GM18499 (cell line): Measurements from ENCODE around the gene TMEM231.
A peak's percentile ranks its signal among the peaks of the same experiment; 100 is the strongest.
"Not testable (repeated sequence)": the region's sequence is repeated elsewhere in the genome, so short reads cannot be mapped to it uniquely, and the experiment has no call there.

Experiments
- ATAC-seq: cut with Tn5 transposase; IDR thresholded peaks from one replicate; pipeline ENCODE4 v1.9.1; 2021; ENCODE audit warnings: moderate number of reproducible peaks; ENCODE audit not compliant: insufficient read depth, unreplicated experiment

Gene TMEM231, protein sequence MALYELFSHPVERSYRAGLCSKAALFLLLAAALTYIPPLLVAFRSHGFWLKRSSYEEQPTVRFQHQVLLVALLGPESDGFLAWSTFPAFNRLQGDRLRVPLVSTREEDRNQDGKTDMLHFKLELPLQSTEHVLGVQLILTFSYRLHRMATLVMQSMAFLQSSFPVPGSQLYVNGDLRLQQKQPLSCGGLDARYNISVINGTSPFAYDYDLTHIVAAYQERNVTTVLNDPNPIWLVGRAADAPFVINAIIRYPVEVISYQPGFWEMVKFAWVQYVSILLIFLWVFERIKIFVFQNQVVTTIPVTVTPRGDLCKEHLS

DNA sequence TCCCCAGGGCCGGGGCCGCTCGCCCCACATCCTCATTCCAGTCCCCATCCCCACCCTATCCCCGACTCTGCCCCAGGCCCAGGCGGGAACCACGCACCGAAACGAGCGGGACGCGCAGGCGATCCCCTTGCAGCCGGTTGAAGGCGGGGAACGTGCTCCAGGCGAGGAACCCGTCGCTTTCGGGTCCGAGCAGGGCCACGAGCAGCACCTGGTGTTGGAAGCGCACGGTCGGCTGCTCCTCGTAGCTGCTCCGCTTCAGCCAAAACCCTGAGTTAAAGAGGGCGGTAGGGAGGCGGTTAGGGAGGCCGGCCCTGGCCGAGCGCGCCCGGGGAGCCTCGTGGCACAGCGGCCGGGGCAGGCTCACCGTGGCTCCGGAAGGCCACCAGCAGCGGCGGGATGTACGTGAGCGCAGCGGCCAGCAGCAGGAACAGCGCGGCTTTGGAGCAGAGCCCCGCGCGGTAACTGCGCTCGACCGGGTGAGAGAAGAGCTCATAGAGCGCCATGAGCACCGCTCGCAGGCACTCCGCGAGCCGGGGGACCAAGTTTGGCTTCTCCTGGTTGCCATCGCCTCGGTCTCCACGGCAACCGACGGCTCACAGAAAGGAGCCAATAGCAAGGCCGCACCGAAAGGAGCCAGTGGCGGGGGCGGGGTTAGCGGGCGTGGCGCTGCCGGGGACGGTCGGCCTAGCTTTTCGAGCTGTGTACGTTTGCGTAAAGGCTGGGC, at the start of gene TMEM231:
Gene TMEM231 (minus strand): TSS at position 546 of the 724 bp plus-strand sequence. CDS start 43 bp downstream, at position 503.
- peak; percentile 93 for ATAC-seq

DNA sequence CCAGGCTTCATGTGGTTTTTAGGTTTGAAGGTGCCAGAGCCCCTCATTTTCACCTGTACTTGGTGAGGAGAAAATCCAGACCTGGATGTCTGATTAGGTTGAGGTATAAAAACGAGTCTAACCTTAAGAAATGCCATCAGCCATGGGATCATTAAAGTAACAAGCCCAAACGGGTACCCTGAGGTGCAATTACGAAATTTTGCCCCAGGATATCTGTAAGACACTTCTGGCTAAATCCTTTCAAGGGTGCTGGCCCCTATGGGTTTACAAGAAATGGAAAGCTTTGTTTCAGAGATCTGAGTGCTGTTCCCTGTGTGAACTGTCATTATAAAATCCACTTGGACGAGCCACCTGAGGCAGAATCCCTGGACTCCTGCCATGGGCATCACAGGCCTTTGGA, 47.2 kb upstream of the TMEM231 start:
- no peak for ATAC-seq

- ATAC-seq = no peak
Measured at GRCh38 chr16:75599452-75600277, 43.6 kb upstream of the TMEM231 start.

- no peak for ATAC-seq
Measured at GRCh38 chr16:75593825-75594820, 38.1 kb upstream of the TMEM231 start.

- no peak for ATAC-seq
Measured at GRCh38 chr16:75593308-75593707, 37.3 kb upstream of the TMEM231 start.

DNA sequence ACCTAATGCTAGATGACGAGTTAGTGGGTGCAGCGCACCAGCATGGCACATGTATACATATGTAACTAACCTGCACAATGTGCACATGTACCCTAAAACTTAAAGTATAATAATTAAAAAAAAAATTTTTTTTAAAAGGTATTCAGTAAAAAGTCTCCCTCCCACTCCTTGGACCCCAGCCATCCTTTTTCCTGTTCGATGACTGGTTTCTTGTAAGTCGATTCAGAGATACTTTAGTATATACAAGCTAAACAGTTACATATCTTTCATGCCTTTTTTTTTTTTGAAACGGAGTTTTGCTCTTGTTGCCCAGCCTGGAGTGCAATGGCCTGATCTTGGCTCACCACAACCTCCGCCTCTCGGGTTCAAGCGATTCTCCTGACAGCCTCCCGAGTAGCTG, 35.9 kb upstream of the TMEM231 start:
- ATAC-seq = not testable (repeated sequence)

DNA sequence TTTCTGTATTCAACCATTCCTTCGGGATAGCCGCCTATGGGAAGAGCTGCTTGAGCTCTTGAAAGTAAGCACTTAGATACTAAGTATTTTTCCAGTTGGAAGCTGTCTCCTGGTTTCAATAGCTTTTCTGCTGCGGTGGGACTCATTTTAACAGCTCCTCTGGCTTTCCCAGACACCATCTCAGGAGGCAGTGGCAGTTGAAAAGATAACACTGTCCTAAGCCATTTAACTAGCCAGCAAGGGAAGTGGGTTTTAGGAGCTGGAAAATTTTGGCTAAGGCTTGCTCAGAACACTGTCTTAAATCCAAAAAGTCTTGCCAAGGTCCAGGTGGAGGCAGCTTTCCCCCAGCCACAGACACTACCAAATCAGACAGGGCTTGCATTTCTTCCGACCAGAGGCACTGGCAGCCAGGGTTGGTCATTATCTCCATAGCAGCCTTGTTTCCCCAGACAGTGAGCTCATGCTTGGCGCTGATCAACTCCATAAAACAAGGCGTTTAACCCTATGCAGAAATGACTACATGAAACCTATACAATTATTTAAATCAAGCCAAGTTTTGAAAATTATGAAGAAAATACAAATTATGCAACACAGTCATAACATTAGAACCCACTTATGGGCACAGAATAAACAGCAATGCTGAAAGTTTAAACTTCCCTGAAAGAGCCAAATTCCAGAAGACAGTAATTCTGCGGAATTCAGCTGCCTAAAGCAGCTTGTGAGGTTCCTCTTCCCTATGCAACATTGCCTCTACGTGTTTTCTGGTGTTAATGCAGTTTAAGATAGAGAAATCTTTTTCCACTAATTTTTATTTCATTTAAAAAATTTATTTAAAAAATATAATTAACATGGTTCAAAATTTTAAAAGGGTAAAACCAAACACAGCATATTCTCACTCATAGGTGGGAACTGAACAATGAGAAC, 35.1 kb upstream of the TMEM231 start:
- no peak for ATAC-seq

GRCh38 chr16:75589306-75589705, 33.3 kb upstream of the TMEM231 start:
- ATAC-seq = no peak

GRCh38 chr16:75588716-75589115, 32.7 kb upstream of the TMEM231 start:
- ATAC-seq = no peak

DNA sequence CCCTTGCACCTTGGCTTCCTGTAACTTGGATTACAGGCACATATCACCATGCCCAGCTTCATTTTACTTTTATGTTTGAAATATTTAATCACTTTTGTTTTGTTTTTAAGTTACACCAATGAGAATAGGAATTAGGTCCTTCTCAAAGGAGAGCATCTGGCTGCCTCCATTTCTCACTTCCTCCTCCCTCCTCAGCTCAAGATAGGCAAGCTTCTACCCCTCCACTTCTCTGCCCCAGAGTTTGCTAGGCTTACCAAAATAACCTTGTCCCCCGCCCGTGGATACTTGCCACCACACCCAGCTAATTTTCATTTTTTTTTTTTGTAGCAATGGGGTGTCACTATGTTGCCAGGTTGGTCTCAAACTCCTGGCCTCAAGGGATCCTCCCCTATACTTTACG, 28.1 kb upstream of the TMEM231 start:
- no peak for ATAC-seq

DNA sequence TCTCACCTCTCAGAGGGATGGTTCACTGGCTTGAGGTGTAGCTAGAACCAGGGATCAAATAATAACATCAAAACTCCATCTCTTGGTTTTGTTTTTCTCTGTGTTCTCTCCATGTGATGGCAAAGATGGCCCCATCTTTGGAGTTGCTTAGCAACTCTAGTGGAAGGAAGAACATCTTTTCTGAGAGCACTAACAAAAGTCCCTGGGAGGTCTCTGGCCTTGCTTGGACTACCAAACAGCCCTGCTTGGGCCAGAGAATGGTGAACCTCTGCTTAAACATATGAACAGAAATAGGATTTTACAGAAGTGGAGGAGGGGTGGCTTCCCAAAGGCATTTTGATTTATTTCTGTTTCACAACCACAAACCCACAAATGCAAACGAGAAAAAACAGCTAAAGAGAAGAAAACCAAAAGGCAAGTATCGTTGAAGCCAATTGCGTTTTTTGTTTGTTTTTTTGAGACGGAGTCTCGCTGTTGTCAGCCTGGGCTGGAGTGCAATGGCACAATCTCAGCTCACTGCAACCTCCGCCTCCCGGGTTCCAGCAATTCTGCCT, 23.3 kb upstream of the TMEM231 start:
- no peak for ATAC-seq

GRCh38 chr16:75578725-75579124, 22.7 kb upstream of the TMEM231 start:
- no peak for ATAC-seq

GRCh38 chr16:75578212-75578611, 22.2 kb upstream of the TMEM231 start:
- no peak for ATAC-seq

DNA sequence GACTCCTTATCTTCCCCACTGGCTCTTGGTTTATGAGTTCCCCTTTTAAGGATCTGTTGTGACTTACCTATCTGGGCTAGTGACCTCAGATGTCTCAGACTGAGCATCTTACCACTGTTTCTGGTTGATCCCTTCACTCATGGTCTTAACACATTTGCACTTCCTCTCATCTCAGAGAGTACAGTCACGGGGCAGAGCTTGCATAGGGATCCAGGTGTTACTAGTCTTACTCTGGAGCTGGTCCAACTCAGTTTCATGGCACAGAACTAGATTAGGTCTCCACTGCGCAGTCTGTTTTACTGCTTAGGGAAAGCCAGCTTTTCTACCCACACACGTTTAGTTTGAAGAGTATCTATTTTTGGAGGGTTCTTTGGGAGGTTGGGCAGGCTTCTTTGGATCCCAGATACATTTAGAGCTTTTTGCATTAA, 20.3 kb upstream of the TMEM231 start:
- peak; percentile 39 for ATAC-seq

DNA sequence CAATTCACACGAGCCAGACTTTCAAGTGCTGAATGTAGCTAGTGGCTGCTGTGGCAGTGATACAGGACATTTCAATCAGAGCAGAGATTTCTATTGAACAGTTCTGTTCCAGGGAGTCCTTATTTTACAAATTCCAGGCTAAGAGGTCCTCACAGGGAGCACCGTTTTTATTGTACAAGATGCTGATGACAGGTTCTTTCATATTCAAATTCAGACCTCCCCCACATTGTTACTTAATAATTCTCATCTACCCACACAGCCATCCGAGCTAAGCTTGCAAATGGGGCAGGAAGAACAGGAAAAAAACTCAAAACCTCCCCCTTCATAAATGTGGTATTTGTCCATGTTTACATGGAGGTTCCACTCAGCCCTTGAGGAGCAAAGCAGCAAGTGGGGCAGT, 19.9 kb upstream of the TMEM231 start:
- ATAC-seq = no peak

GRCh38 chr16:75573955-75574354, 17.9 kb upstream of the TMEM231 start:
- ATAC-seq = no peak

DNA sequence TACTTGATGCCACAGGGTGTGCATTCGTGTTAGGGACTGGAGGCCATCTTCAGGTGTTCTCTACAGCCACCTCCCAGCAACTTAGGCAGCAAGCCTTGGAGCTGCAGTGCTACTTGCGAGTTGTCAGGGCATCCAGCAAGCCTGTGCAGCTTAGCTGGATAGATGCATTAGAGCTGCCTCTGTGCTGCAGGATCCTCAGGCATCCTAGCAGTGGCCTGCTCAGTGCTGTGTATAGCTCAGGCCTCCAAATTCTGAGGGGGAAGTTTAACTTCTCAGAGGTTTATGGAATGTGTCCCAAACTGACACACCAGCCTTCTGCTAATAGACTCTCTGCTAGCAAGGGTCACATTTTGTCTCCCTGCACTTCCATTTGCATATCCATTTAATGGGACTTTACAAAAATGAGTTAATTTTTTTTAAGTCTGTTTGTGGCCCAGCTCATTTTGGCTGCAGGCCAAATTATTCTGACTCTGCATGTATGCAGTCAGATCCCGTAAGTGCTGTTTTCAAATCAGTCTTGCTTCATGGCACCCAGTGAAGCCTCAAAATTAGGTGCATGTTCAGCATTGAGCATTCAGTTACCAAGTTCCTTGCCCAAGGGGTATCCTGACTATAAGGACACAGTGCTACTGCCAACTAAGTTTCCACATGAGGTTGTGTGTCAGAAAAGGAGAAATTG, 17.0 kb upstream of the TMEM231 start:
- ATAC-seq = no peak
